ENCODE results near the gene ENO3. TPM values are rescaled to one million over a fixed set of nuclear protein-coding genes. Genes with fewer than 3 reads are reported as not detected.

Gene ENO3
- total RNA-seq, 4 donors from 2014 or later: 7.5 to 15.3 (median 10.2) TPM

DNA sequence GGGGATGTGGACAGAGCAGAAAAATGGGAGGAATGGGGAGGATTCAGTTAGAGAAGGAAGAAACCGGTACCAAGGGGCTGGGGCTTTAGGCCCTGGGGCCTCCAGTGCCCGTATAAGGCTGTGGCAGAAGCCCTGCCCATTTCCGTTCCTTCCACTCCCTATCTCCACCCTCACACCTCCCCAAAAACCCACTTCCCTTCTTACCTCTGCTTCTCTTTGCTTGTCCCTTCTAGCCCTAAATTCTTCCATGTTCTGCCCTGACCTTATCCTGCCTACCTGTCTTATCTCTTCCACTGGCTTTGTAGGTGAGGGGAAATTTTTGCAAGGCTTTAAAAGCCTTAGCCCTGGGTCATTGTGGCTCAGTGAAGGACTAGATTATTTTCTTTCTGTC is 6.8 kb upstream of the ENO3 start:
- WGBS, 2 donors: 44 to 46% methylated on average over 3 of the region's 3 CpGs
- TF ChIP-seq EP300 (IDR thresholded peaks at IDR 0.05): no peak
- TF ChIP-seq POLR2A (IDR thresholded peaks at IDR 0.05): no peak
- TF ChIP-seq, protein P1, sequence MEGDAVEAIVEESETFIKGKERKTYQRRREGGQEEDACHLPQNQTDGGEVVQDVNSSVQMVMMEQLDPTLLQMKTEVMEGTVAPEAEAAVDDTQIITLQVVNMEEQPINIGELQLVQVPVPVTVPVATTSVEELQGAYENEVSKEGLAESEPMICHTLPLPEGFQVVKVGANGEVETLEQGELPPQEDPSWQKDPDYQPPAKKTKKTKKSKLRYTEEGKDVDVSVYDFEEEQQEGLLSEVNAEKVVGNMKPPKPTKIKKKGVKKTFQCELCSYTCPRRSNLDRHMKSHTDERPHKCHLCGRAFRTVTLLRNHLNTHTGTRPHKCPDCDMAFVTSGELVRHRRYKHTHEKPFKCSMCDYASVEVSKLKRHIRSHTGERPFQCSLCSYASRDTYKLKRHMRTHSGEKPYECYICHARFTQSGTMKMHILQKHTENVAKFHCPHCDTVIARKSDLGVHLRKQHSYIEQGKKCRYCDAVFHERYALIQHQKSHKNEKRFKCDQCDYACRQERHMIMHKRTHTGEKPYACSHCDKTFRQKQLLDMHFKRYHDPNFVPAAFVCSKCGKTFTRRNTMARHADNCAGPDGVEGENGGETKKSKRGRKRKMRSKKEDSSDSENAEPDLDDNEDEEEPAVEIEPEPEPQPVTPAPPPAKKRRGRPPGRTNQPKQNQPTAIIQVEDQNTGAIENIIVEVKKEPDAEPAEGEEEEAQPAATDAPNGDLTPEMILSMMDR (IDR thresholded peaks at IDR 0.05): no peak
- DNase-seq (ENCODE audit: low spot score in 2 of 2): no peak
- H3K27me3 ChIP-seq: no peaks in the 10 kb centered on the region
- peaks cover 0 to 51% (median 0%) of the 10 kb centered on the region in 3 donors for H3K36me3 ChIP-seq
- H3K27ac ChIP-seq: peak overlapping the region in 3 of 4 donors; percentile 32 to 96 (median 89)
- H3K4me1 ChIP-seq: peaks cover 0 to 67% (median 38%) of the 10 kb centered on the region in 4 donors
- no peak overlapping the region for H3K4me3 ChIP-seq
- no peaks in the 10 kb centered on the region for H3K9me3 ChIP-seq

DNA sequence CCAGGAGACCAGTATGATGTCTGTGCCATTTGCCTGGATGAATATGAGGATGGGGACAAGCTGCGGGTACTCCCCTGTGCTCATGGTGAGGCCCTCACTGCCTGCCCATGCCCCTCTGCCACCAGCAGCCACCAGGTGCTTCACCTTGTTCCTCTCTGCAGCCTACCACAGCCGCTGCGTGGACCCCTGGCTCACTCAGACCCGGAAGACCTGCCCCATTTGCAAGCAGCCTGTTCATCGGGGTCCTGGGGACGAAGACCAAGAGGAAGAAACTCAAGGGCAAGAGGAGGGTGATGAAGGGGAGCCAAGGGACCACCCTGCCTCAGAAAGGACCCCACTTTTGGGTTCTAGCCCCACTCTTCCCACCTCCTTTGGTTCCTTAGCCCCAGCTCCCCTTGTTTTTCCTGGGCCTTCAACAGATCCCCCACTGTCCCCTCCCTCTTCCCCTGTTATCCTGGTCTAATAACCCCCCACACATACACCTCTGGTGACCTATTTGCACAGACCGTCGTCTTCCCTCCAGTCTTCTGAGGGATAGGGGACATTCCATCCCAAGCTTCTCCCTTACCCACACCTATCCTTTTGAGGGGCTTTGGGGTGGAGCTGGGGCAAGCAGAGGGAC is 6.3 kb upstream of the ENO3 start:
- no peaks in the 10 kb centered on the region for H3K27me3 ChIP-seq
- H3K4me3 ChIP-seq: no peak overlapping the region
- TF ChIP-seq EP300 (IDR thresholded peaks at IDR 0.05) (no peak), POLR2A (IDR thresholded peaks at IDR 0.05) (no peak)
- TF ChIP-seq, protein P1 (IDR thresholded peaks at IDR 0.05): no peak
- H3K4me1 ChIP-seq: peaks cover 0 to 69% (median 36%) of the 10 kb centered on the region in 4 donors
- no peaks in the 10 kb centered on the region for H3K9me3 ChIP-seq
- H3K27ac ChIP-seq: peak overlapping the region; percentile 26 to 96 (median 80)
- DNase-seq (ENCODE audit: low spot score in 2 of 2): no peak
- 61 to 64% methylated on average over 8 of the region's 8 CpGs for WGBS, 2 donors
- peaks cover 0 to 51% (median 0%) of the 10 kb centered on the region in 3 donors for H3K36me3 ChIP-seq

DNA sequence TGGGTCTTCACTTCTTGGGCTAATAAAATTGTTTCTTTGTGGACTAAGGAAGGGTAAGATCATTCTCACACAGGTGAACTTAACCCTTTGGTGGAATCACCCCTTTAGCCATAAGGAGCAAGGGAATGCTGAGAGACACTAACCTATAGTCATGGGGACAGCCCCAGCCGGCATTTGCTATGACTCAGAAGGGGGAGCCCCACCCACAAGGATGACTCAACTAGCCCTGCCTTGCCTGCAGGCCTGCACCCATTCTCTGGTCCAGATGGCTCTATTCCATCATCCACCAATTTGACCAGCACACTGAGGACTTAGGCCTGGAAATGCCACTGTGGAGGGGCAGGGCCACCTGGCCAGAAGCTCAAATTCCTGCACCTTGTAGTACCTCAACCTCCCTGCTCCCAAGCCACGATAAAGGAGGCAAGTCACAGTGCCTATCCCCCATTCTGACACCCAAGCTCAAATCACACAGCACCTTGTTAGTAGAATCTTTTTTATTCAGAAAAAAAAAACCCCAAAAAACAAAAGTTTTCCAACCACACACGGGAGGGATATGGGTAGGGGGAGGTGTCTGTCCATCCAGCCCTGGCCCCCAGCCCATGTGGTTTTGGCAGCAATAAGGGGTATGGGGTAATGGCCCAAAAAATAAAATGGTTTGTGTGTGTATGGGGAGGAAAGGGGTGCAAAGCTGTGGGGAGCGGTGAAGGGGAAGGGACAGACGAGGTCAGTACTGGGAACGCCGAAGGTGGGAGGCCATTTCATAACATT is 5.6 kb upstream of the ENO3 start:
- Histone ChIP-seq H3K27ac (peak overlapping the region; percentile 26 to 97 (median 83)), H3K4me1 (peaks cover 0 to 75% (median 40%) of the 10 kb centered on the region in 4 donors), H3K27me3 (no peaks in the 10 kb centered on the region), H3K36me3 (peaks cover 0 to 51% (median 0%) of the 10 kb centered on the region in 3 donors), H3K4me3 (peak overlapping the region in 1 of 4 donors; percentile 98), H3K9me3 (no peaks in the 10 kb centered on the region)
- TF ChIP-seq EP300 (IDR thresholded peaks at IDR 0.05) (peak in 1 of 2 donors; percentile 42), POLR2A (IDR thresholded peaks at IDR 0.05) (no peak)
- TF ChIP-seq, protein P1 (IDR thresholded peaks at IDR 0.05): no peak
- peak; percentile 49 to 72 for DNase-seq (ENCODE audit: low spot score in 2 of 2)
- 32 to 38% methylated on average over 7 of the region's 7 CpGs for WGBS, 2 donors

DNA sequence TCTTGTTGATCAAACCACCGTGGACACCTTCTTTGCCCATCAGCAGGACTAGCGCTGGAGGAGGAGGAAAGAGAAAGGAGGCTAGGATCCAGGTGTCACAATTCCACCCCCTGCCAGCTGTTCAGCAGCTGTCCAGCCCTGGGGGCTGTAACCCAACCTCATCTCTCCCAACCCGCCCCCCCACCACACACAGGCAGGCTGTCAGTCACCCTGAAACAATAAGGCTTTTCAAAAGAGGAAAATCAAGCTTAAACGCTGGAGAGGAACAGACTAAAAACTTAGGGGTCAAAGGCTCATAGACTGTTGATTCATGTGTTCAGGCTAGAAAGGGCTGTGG is 5.0 kb upstream of the ENO3 start:
- DNase-seq (ENCODE audit: low spot score in 2 of 2): no peak
- peaks cover 0 to 78% (median 44%) of the 10 kb centered on the region in 4 donors for H3K4me1 ChIP-seq
- H3K27me3 ChIP-seq: no peaks in the 10 kb centered on the region
- WGBS, 2 donors: 18 to 22% methylated on average over 4 of the region's 4 CpGs
- no peak for TF ChIP-seq POLR2A (IDR thresholded peaks at IDR 0.05)
- no peak for TF ChIP-seq EP300 (IDR thresholded peaks at IDR 0.05)
- peaks cover 0 to 51% (median 0%) of the 10 kb centered on the region in 3 donors for H3K36me3 ChIP-seq
- no peaks in the 10 kb centered on the region for H3K9me3 ChIP-seq
- peak overlapping the region in 3 of 4 donors; percentile 70 to 97 (median 96) for H3K27ac ChIP-seq
- H3K4me3 ChIP-seq: peak overlapping the region in 2 of 4 donors; percentile 1 to 98

DNA sequence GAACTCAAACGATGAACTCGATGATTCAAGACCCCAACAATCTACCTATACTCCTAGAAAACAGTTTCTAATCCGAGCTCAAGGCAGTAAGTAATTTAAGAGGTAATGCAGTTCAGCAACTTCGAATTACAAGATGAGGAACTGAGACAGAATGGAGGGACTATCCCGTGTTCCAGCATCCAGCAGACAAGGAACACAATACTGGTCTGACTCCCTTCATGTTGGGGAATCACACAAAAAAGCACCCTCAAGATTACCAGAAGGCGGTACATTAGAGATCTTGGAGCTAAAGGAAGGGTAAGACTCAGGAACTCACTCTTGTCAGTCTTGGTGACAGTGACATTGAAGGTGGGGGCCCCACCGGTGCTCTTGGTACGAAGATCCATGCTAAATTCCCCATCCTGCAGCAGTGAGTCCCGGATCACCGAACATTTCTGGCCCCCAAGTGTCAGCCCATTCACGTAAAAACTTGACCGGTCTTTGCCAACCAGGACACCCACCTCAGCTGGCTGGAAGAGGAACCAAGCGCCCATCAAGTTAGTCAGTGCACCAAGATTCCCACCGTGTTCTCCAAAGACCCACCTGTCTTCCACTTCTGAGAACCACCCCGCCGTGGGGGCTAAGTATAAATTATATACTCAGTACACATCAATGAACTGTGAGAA is 4.5 kb upstream of the ENO3 start:
- Histone ChIP-seq H3K27me3 (no peaks in the 10 kb centered on the region), H3K27ac (peak overlapping the region in 3 of 4 donors; percentile 96 to 97 (median 96)), H3K9me3 (no peaks in the 10 kb centered on the region), H3K36me3 (peaks cover 0 to 51% (median 0%) of the 10 kb centered on the region in 3 donors), H3K4me3 (peak overlapping the region; percentile 85 to 99 (median 95)), H3K4me1 (peaks cover 0 to 77% (median 40%) of the 10 kb centered on the region in 4 donors)
- WGBS, 2 donors: 31 to 35% methylated on average over 16 of the region's 16 CpGs
- TF ChIP-seq, protein P1 (IDR thresholded peaks at IDR 0.05): no peak
- no peak for TF ChIP-seq EP300 (IDR thresholded peaks at IDR 0.05)
- TF ChIP-seq POLR2A (IDR thresholded peaks at IDR 0.05): no peak
- DNase-seq (ENCODE audit: low spot score in 2 of 2): no peak

All from tibial nerve (tissue), 4 donors.